Tibial nerve (tissue), 3 donors: ENCODE measurements around the gene IFNAR1.

ENCODE experiments used
- POLR2A ChIP-seq, 2 donors: fragments of 450-650 bp; IDR thresholded peaks; one replicate each; pipeline ENCODE4 v1.6.1; 2017; ENCODE audit warnings: antibody characterized with exemption in 2 of 2, mild to moderate bottlenecking in 2 of 2, moderate library complexity in 2 of 2
- TF ChIP-seq, protein P1 (sequence below), 5 experiments: fragments of 200-600 bp in 3 of 5; fragments of 450-650 bp in 2 of 5; sonication (generic) in 3 of 5; IDR thresholded peaks; one replicate each; pipeline ENCODE4 v1.5.1; 2016 to 2019; ENCODE audit warnings: antibody characterized with exemption in 5 of 5, mild to moderate bottlenecking in 3 of 5, moderate library complexity in 2 of 5

DNA sequence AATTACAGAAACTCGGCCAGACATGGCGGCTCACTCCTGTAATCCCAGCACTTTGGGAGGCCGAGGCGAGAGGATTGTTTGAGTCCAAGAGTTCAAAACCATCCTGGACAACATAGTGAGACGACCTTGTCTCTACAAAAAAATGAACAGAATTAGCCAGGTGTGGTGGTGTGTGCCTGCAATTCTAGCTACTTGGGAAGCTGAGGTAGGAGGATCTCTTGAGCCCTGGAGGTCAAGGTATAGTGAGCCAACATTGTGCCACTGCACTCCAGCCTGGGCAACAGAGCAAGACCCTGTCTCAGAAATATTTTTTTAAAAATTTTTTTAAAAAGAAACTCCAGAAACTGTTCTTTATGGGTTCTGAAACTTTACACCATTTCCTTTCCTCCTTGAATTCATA is 40.1 kb downstream of the IFNAR1 start:
- TF ChIP-seq, protein P1, sequence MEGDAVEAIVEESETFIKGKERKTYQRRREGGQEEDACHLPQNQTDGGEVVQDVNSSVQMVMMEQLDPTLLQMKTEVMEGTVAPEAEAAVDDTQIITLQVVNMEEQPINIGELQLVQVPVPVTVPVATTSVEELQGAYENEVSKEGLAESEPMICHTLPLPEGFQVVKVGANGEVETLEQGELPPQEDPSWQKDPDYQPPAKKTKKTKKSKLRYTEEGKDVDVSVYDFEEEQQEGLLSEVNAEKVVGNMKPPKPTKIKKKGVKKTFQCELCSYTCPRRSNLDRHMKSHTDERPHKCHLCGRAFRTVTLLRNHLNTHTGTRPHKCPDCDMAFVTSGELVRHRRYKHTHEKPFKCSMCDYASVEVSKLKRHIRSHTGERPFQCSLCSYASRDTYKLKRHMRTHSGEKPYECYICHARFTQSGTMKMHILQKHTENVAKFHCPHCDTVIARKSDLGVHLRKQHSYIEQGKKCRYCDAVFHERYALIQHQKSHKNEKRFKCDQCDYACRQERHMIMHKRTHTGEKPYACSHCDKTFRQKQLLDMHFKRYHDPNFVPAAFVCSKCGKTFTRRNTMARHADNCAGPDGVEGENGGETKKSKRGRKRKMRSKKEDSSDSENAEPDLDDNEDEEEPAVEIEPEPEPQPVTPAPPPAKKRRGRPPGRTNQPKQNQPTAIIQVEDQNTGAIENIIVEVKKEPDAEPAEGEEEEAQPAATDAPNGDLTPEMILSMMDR (IDR thresholded peaks at IDR 0.05) = no peak
- TF ChIP-seq POLR2A (IDR thresholded peaks at IDR 0.05) = no peak
